Fibroblast of the conjunctiva (primary cell): Measurements from ENCODE around the gene SLC10A3.

Experiments used
- DNase-seq: peaks from one replicate; pipeline ENCODE4 v3.0.0-alpha.2; 2010; ENCODE audit warnings: low read depth

SLC10A3 gene

DNA sequence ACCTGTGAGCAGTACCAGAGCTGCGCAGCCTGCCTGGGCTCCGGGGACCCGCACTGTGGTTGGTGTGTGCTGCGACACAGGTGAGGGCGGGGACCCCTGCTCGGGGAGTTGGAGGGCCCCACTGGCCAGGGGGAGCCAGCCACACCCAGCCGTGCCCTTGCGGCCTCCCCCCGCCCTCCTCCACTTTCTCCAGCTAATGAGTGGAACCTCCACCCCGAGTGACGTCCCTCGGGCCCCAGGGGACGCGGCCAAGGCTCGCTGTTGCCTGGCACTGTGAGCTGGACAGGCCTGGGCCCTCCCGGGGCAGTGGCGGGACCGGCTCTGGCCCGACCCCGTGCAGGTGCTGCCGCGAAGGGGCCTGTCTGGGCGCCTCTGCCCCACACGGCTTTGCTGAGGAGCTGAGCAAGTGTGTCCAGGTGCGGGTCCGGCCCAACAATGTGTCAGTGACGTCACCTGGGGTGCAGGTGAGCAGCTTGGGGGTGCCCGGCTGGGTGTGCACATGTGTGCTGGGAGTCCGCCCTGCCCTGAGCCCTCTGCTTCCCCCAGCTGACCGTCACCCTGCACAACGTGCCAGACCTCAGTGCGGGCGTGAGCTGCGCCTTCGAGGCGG, 26.7 kb downstream of the SLC10A3 start:
- no peak for DNase-seq

GRCh38 chrX:154462396-154462795, 28.0 kb downstream of the SLC10A3 start:
- DNase-seq: no peak

- no peak for DNase-seq
These were observed 30.1 kb downstream of the SLC10A3 start for GRCh38 chrX:154460326-154460725.

DNA sequence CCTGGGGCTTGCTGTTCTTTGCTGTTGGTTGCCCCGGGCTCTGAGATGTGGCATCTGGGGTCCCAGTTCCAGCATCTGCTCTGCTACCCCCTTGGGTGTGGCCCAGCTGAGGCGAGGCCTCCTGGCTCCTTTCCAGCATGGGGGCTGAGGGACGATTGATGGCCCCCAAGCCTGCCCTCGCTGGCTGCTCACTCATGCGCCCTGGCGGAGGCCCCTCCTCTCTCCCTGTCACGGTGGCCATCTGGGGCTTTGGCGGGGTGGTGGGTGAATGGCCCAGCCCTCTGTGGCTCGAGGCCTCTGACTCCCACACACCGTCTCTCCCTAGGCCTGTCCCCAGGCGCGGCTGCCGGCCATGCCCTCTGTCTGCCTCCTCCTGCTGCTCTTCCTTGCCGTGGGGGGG, 30.6 kb downstream of the SLC10A3 start:
- DNase-seq: no peak

DNA sequence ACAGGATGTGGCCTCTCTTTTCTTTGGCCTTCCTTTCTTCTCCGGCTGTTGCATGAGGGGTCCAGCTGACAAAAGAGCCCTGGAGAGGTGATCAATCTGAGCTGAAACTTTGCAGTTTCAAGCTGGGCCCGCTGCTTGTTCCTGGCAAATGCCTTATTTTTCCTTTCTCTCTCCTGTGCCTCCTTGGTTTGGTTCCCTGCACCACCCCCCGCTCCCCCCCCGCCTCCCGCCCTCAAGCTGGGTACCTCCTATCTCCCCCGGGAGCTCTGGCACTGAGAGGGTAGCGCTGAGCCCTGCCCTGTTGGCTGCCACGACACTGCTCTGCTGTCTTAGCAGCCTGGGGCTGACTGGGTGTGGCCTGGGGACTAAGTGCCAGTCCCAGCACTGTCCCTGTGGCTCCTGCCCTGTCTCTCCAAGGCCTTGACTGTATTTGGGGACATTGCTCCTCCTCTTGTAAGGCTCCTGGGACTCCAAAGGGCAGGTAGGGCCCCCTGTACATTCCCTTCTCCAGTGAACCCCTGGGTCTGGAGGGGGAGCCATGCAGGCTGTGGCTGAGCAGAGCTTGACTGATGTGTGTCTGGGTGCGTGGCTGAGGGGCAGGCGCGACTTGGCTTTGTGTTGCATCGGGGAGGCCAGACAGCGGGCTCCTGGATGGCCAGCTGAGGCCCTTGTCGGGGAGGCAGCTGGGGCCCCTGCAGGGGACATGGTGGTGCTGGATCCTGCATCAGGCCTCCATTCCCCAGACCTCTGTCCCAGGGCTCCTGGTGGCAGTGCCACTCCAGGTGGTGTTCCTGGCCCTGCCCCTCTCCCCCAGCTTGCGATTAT, 31.3 kb downstream of the SLC10A3 start:
- no peak for DNase-seq

DNA sequence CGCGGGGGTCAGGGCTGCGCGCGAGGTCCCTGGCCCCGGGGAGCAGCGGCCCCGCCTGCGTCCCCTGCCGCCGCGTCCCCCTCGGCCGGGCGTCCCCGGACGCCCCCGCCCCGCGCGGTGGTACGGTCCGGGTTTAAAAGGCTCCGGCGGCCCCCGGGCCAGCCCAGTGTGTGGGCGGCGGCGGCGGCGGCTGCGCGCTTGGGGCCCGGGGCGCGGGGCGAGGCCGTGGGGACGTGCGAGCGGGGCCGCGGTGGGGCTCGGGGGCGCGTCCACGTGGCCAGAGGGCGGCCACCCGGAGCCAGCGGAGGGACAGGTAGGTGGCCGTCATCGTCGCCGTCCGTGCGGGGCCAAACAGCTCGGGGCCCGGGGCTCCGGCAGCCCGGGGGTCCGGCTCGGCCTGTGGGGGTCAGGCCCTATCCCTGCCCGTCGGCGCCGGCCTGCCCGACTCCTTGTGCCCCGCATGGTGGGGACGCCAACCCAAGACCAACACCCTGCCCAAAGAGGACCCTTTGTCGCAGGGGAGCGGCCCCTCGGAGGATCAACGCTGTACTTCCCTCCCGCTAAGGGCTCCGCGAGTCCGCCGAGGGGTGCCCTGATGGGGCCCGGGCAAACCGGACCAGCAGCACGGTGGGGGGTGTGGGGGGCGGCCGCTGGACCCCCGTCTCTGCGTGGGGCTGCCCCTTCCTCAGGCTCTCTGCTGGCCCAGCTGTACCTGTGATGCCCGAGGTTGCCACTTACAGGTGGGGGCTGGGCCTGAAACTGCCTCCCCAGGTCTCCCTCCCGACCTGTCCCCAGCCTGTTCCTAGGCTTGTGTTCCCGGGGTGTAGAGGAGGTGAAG, 32.1 kb downstream of the SLC10A3 start, which contains the start of gene PLXNA3:
Gene PLXNA3 (plus strand): TSS at position 166 of the 838 bp plus-strand sequence. CDS start 1,903 bp downstream, outside the sequence.
- DNase-seq: no peak

GRCh38 chrX:154457491-154458115, 32.8 kb downstream of the SLC10A3 start:
- no peak for DNase-seq

- DNase-seq: no peak
These were observed 37.6 kb downstream of the SLC10A3 start for GRCh38 chrX:154452823-154453222.

DNA sequence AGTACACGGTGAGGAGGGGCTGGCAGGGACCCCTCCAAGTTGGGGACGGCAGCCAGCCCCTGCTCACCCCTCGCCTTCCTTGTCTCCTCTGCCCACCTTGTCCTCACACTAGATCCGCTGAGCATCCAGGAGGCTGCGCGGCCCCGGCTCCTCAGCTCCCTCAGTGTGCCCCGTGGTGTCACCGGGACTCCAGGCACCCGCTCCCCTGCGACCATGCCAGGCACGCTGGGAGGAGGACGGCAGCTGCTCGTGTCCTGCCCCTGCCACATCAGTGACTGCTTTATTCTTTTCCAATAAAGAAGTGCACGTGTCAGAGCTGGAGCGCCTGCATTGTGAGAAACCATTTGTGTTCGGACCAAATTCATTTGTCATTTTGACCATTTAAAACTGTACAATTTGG, 40.1 kb downstream of the SLC10A3 start:
- no peak for DNase-seq

DNA sequence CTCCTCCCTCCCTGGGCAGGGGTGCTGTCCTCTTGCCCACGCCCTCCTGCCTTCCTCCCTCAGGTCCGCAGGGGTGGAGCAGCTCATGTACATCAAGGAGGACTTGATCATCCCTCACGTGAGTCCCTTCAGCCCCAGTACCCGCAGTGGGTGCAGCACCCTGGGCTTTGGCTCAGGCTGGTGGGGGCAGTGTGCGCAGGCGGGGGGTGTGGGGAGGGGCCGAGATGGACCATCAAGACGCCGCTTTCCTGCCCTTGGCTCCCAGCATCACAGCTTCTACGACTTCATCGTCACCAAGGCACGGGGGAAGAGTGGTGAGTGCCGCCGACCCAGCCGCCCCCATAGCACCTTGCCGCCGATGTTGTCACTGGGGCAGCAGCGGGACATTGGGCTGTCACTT, 40.8 kb downstream of the SLC10A3 start:
- no peak for DNase-seq

DNA sequence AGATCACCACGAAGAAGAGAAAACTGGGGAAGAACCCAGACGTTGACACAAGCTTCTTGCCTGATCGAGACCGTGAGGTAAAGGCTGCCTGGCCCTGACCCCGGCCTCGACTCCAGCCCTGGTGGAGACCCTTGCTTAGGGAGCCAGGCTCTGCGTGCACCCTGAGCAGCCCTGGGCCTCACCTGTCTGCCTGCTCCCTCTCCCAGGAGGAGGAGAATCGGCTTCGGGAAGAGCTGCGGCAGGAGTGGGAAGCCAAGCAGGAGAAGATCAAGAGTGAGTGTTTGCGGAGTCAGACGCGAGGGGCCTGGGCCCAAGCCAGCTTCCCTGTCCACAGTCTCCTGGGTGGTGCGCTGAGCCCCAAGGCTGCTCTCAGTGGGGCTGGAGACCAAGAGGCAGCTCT, 41.9 kb downstream of the SLC10A3 start:
- DNase-seq: no peak

DNA sequence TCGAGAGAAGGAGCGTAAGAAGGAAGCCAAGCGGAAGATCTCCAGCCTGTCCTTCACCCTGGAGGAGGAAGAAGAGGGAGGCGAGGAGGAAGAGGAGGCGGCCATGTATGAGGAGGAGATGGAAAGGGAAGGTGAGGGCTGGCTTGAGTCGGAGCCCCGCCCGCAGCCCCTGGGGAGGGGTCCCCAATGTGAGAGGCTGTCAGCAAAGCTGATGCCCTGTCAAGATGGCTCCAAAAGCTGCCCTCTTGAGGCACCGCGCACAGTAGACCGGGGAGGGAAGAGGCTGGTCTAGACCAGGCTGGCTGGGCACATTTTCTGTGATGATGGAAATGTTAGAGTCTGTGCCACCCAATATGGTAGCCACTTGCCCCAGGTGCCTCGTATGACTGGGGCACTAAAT, 44.0 kb downstream of the SLC10A3 start:
- no peak for DNase-seq

DNA sequence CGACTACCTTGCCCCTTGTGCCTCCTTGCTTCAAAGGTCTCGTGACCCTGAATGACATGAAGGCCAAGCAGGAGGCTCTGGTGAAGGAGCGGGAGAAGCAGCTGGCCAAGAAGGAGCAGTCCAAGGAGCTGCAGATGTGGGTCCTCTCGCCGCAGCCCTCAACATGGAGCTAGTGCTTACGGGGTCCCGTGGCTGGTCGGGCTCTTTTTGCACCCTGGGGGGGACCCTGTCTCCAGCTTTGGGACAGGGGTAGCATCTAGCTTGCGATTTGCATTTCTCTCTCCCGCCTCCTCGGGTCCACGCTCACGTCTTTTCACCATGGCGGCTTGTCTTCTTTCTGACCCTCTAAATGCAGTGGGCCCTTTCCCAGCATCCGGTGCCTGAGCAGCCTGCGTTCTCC, 44.7 kb downstream of the SLC10A3 start:
- no peak for DNase-seq

DNA sequence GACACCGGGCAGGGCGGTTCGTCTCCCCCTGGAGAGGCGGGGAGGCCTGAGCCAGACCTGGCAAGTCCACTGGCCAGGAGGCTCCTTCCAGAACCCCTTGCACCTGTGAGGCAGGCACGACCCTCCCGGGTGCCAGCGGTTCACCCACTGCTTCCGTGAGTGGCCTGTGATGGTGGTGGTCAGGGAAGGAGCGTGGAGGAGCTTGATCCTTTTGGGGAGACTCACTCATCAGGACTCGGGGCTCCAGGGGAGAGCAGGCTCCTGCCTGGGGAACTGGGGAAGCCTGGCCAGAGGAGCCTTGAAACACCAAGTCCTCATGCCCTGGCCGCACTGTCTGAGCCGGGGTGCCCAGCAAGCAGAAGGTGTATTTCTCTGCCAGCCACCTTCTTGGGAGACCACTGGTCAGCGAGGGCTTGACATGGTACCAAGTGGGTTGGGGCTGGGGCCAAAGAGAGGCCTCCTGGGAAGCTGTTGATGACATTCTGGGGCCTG, 45.6 kb downstream of the SLC10A3 start:
- DNase-seq: no peak

- peak; percentile 8 for DNase-seq
These were observed 46.3 kb downstream of the SLC10A3 start, which contains the start of gene FAM50A for GRCh38 chrX:154443992-154444754. Gene FAM50A (plus strand): TSS chrX:154444141. CDS start chrX:154444236, 95 bp downstream.

- DNase-seq: no peak
These were observed 46.9 kb downstream of the SLC10A3 start for GRCh38 chrX:154443479-154443910.

GRCh38 chrX:154441984-154442707, 48.3 kb downstream of the SLC10A3 start:
- DNase-seq: no peak

DNA sequence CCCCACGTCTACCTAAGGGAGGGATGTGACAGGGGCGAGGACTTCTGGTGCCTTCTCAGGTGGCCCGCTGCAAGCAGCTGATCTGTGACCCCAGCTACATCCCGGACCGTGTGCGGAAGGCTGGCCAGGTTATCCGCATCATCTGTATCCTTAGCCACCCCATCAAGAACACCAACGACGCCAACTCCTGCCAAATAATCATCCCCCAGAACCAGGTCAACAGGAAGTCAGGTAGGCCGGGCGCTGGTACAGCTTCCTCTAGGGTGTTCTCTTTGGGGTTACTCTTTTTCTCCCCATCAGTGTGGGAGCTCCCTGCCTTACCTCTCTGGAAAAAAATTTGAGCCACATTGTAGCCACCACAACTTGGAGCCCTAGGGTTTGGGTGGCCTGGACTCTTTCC, 48.9 kb downstream of the SLC10A3 start:
- DNase-seq: no peak

DNA sequence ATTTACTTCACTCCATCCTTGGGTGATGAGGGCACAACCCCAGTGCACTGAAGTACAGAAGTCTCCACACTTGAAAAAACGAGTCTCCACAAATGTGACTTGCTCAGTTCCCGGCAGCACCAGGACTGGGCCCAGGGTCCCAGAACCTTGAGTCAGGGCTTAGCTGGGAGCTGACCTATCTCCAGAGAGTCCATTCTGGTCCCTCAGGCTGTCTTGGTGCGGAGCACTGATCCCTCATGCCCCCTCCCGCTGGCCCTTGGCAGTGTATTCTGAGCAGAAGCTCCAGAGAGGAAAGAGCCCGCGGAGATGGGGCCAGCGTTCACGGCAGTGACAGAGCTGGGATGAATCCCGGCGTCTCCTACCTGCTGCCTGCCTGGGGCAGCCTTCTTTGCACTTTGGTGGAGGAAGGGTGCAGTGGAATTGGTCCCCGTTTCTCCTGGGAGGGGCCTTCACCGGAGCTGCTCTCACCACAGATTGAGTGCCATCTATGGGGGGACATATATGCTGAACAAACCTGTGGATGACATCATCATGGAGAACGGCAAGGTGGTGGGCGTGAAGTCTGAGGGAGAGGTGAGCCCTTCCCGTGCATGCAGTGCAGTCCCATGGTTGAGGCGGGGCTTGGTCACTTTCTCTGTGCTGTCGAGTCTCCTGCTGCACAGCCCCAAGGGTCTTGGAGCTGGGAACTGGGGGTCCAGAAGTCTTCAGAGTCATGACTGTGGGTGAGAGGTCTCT, 49.6 kb downstream of the SLC10A3 start:
- DNase-seq: no peak

DNA sequence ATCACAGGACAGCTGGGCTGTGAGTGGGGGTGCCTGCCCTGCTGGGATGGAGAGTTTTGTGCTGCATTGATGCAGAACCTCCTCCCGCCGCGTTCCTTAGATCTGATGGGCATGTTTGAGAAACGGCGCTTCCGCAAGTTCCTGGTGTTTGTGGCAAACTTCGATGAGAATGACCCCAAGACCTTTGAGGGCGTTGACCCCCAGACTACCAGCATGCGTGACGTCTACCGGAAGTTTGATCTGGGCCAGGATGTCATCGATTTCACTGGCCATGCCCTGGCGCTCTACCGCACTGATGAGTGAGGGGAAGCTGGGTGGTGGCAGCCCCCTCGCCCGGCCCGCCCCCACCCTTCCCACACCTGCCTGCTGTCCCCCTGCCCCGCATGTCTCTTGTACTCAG, 50.6 kb downstream of the SLC10A3 start:
- no peak for DNase-seq
